Putamen (tissue), 1 donor: Measurements from ENCODE around the gene TAF11.
A peak's percentile ranks its signal among the peaks of the same experiment; 100 is the strongest.
"Not testable (repeated sequence)": the region's sequence is repeated elsewhere in the genome, so short reads cannot be mapped to it uniquely, and the experiment has no call there.

Experiments
- DNase-seq: peaks from one replicate; pipeline ENCODE4 v3.0.0-alpha.2; 2016; ENCODE audit warnings: low spot score

The TAF11 gene

GRCh38 chr6:34904990-34905613, 17.3 kb upstream of the TAF11 start:
- DNase-seq: no peak

- no peak for DNase-seq
Measured at GRCh38 chr6:34901930-34902329, 14.1 kb upstream of the TAF11 start.

- no peak for DNase-seq
Measured at GRCh38 chr6:34900321-34901031, 12.6 kb upstream of the TAF11 start.

- DNase-seq: not testable (repeated sequence)
Measured at GRCh38 chr6:34899748-34900147, 11.9 kb upstream of the TAF11 start.

- DNase-seq: no peak
Measured at GRCh38 chr6:34897716-34898115, 9.9 kb upstream of the TAF11 start.

GRCh38 chr6:34897130-34897529, 9.3 kb upstream of the TAF11 start:
- DNase-seq: no peak

- no peak for DNase-seq
Measured at GRCh38 chr6:34894693-34895092, 6.9 kb upstream of the TAF11 start.

- no peak for DNase-seq
Measured at GRCh38 chr6:34891296-34891695, 3.5 kb upstream of the TAF11 start.

GRCh38 chr6:34890533-34890925, 2.7 kb upstream of the TAF11 start:
- peak; percentile 7 for DNase-seq

- peak; percentile 78 for DNase-seq
Measured at GRCh38 chr6:34888874-34889555, 1.2 kb upstream of the TAF11 start, which contains the start of gene ANKS1A. TSS of gene ANKS1A (plus strand) at chr6:34889255. CDS start at chr6:34889403, 148 bp downstream.

- no peak for DNase-seq
Measured at GRCh38 chr6:34888514-34888856, 643 bp upstream of the TAF11 start.

GRCh38 chr6:34885837-34886236, 2.0 kb downstream of the TAF11 start:
- not testable (repeated sequence) for DNase-seq

GRCh38 chr6:34884996-34885395, 2.8 kb downstream of the TAF11 start:
- DNase-seq: no peak

GRCh38 chr6:34884073-34884472, 3.8 kb downstream of the TAF11 start:
- not testable (repeated sequence) for DNase-seq

GRCh38 chr6:34877869-34878485, 9.9 kb downstream of the TAF11 start:
- DNase-seq: no peak

- no peak for DNase-seq
Measured at GRCh38 chr6:34877259-34877658, 10.6 kb downstream of the TAF11 start.

GRCh38 chr6:34876472-34876871, 11.4 kb downstream of the TAF11 start:
- DNase-seq: no peak

GRCh38 chr6:34875292-34876213, 12.3 kb downstream of the TAF11 start:
- no peak for DNase-seq

GRCh38 chr6:34872332-34872731, 15.5 kb downstream of the TAF11 start:
- DNase-seq: no peak

GRCh38 chr6:34871853-34872252, 16.0 kb downstream of the TAF11 start:
- DNase-seq: no peak

- no peak for DNase-seq
Measured at GRCh38 chr6:34867484-34867883, 20.4 kb downstream of the TAF11 start.

GRCh38 chr6:34866509-34866908, 21.3 kb downstream of the TAF11 start:
- DNase-seq: no peak
